Neural cell (in vitro differentiated cells): ENCODE data around the gene CBX2.

Experiments
- CTCF ChIP-seq: fragments of 450-650 bp; IDR thresholded peaks from 2 replicates; pipeline ENCODE4 v1.5.1; 2014; ENCODE audit warnings: antibody characterized with exemption, mild to moderate bottlenecking, moderate library complexity; ENCODE audit not compliant: poor library complexity, severe bottlenecking
- EP300 ChIP-seq: fragments of 450-650 bp; conservative IDR thresholded peaks from 2 replicates; pipeline ENCODE4 v1.6.1; 2014; ENCODE audit warnings: antibody characterized with exemption, mild to moderate bottlenecking, moderate library complexity; ENCODE audit not compliant: poor library complexity, severe bottlenecking
- EZH2 ChIP-seq: fragments of 200-600, 300-800 bp; shearing (Covaris generic), sonication (generic); IDR thresholded peaks from 2 replicates; pipeline ENCODE4 v1.6.1; 2014; ENCODE audit warnings: antibody characterized with exemption, low read length, borderline replicate concordance, mild to moderate bottlenecking; ENCODE audit not compliant: insufficient read depth, poor library complexity, severe bottlenecking
- POLR2AphosphoS5 ChIP-seq: IDR thresholded peaks from 2 replicates; pipeline ENCODE4 v1.6.1; 2012
- RAD21 ChIP-seq: fragments of 450-650 bp; conservative IDR thresholded peaks from 2 replicates; pipeline ENCODE4 v1.6.1; 2014; ENCODE audit warnings: antibody characterized with exemption, mild to moderate bottlenecking, moderate library complexity
- REST ChIP-seq: IDR thresholded peaks from 2 replicates; pipeline ENCODE4 v1.6.1; 2012; ENCODE audit warnings: borderline replicate concordance
- SMC3 ChIP-seq: fragments of 450-650 bp; conservative IDR thresholded peaks from 2 replicates; pipeline ENCODE4 v1.6.1; 2014; ENCODE audit warnings: antibody characterized with exemption, mild to moderate bottlenecking, moderate library complexity; ENCODE audit not compliant: poor library complexity

- peak; percentile 75 for TF ChIP-seq POLR2AphosphoS5
- TF ChIP-seq REST, result no peak
- TF ChIP-seq CTCF, result no peak
- peak; percentile 22 for TF ChIP-seq EP300
- no peak for TF ChIP-seq EZH2
- TF ChIP-seq RAD21, result no peak
- no peak for TF ChIP-seq SMC3
These were observed at the start of gene CBX2 for GRCh38 chr17:79777894-79778503.
